Glutamatergic neuron (in vitro differentiated cells): ENCODE results near the gene PTGES2. TPM values are rescaled to one million over a fixed set of nuclear protein-coding genes. Genes with fewer than 3 reads are reported as not detected.

Source experiments
- DNase-seq: peaks from one replicate; pipeline ENCODE4 v3.0.0; 2022
- H3K27ac Mint-ChIP-seq: one replicate; pipeline ENCODE4 v1.8.0; 2020; ENCODE audit warnings: mild to moderate bottlenecking, mixed read lengths, inconsistent platforms; ENCODE audit not compliant: unreplicated experiment
- H3K27me3 Mint-ChIP-seq: one replicate; pipeline ENCODE4 v1.8.0; 2020; ENCODE audit warnings: mild to moderate bottlenecking, moderate library complexity, mixed read lengths, inconsistent platforms; ENCODE audit not compliant: unreplicated experiment
- H3K36me3 Mint-ChIP-seq: one replicate; pipeline ENCODE4 v1.8.0; 2020; ENCODE audit warnings: mild to moderate bottlenecking, mixed read lengths, inconsistent platforms; ENCODE audit not compliant: unreplicated experiment
- H3K4me1 Mint-ChIP-seq: one replicate; pipeline ENCODE4 v1.8.0; 2020; ENCODE audit warnings: mild to moderate bottlenecking, low read depth, mixed read lengths, inconsistent platforms; ENCODE audit not compliant: unreplicated experiment
- H3K4me3 Mint-ChIP-seq: one replicate; pipeline ENCODE4 v1.8.0; 2020; ENCODE audit warnings: mild to moderate bottlenecking, mixed read lengths, inconsistent platforms; ENCODE audit not compliant: unreplicated experiment
- H3K9me3 Mint-ChIP-seq: one replicate; pipeline ENCODE4 v1.8.0; 2020; ENCODE audit warnings: mild to moderate bottlenecking, moderate library complexity, mixed read lengths, inconsistent platforms; ENCODE audit not compliant: unreplicated experiment
- CTCF ChIP-seq: fragments of 200-600 bp; sonication (generic); IDR thresholded peaks from one replicate; pipeline ENCODE4 v1.5.0; 2021; ENCODE audit not compliant: partially characterized antibody, unreplicated experiment
- total RNA-seq: library from RNA; stranded (reverse); fragmentation: NEBNext Ultra II Directional; extraction: Animal tissue kit (Norgen Biotek cat#: 25700); gene quantifications from one replicate; pipeline ENCODE4 v1.2.1, GENCODE V29; 2021; ENCODE audit not compliant: unreplicated experiment

Gene PTGES2
- total RNA-seq, 1 donor from 2014 or later: 85.1 TPM

- Mint-ChIP-seq H3K27me3 (peaks cover 3% of the 10 kb centered on the region), H3K4me3 (no peak overlapping the region), H3K36me3 (no peaks in the 10 kb centered on the region), H3K27ac (no peak overlapping the region), H3K9me3 (no peaks in the 10 kb centered on the region), H3K4me1 (peaks cover 23% of the 10 kb centered on the region)
- TF ChIP-seq CTCF: no peak
- DNase-seq: no peak
Observed at GRCh38 chr9:128087262-128087661, 40.3 kb downstream of the PTGES2 start.

GRCh38 chr9:128085943-128086342, 41.6 kb downstream of the PTGES2 start:
- Mint-ChIP-seq H3K9me3 (no peaks in the 10 kb centered on the region), H3K4me3 (no peak overlapping the region), H3K27me3 (peaks cover 3% of the 10 kb centered on the region), H3K36me3 (no peaks in the 10 kb centered on the region), H3K27ac (no peak overlapping the region), H3K4me1 (peaks cover 16% of the 10 kb centered on the region)
- DNase-seq: no peak
- TF ChIP-seq CTCF: no peak

GRCh38 chr9:128084746-128085145, 42.8 kb downstream of the PTGES2 start:
- TF ChIP-seq CTCF: no peak
- Mint-ChIP-seq H3K4me3 (no peak overlapping the region), H3K27ac (no peak overlapping the region), H3K9me3 (no peaks in the 10 kb centered on the region), H3K27me3 (peaks cover 3% of the 10 kb centered on the region), H3K36me3 (no peaks in the 10 kb centered on the region), H3K4me1 (peaks cover 17% of the 10 kb centered on the region)
- no peak for DNase-seq

- Mint-ChIP-seq H3K4me3 (no peak overlapping the region), H3K27ac (no peak overlapping the region), H3K27me3 (peaks cover 1% of the 10 kb centered on the region), H3K9me3 (no peaks in the 10 kb centered on the region), H3K36me3 (no peaks in the 10 kb centered on the region), H3K4me1 (peaks cover 6% of the 10 kb centered on the region)
- DNase-seq: no peak
- TF ChIP-seq CTCF: no peak
Observed at GRCh38 chr9:128082151-128082550, 45.4 kb downstream of the PTGES2 start.

GRCh38 chr9:128081056-128081455, 46.5 kb downstream of the PTGES2 start:
- TF ChIP-seq CTCF: no peak
- no peaks in the 10 kb centered on the region for H3K9me3 Mint-ChIP-seq
- H3K27me3 Mint-ChIP-seq: peaks cover 1% of the 10 kb centered on the region
- no peak overlapping the region for H3K27ac Mint-ChIP-seq
- peaks cover 6% of the 10 kb centered on the region for H3K4me1 Mint-ChIP-seq
- no peaks in the 10 kb centered on the region for H3K36me3 Mint-ChIP-seq
- H3K4me3 Mint-ChIP-seq: no peak overlapping the region
- DNase-seq: no peak
